ENCODE results near the gene GSAP. TPM values are rescaled to one million over a fixed set of nuclear protein-coding genes. Genes with fewer than 3 reads are reported as not detected.
A peak's percentile ranks its signal among the peaks of the same experiment; 100 is the strongest.

The GSAP gene
- total RNA-seq, 1 experiment from 2014 or later, result 6.5 TPM

DNA sequence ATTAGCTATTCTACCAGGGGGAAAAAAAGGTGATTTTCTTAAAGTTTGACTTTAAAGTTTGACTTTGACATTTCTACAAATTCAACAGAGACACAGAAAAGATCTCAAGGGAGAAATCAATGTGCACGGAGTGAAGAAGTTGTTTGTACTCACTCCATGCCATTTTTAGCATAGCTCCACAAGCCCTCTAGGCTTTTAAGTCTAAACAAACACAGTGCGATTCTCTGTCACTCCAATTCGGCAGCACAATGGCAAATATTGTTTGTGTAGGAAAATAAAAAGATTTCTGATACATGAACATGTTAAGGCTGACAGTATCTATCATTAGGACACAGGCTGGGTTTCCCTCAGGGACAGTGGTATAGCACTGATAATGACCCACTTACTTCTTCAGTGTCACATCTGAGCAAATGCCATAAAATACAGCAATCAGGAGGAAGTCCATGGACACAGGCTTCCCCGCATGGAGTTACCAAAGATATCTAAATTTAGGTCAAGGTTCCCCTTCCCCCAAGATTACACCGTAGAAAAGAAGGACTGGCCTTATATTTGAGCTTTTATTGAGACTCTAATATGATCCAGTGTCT lies 28.0 kb downstream of the GSAP start:
- DNase-seq (no peak), ATAC-seq (no peak)
- H3K27ac ChIP-seq (ENCODE audit: low read length), result no peak overlapping the region
- TF ChIP-seq EZH2phosphoT487 (IDR thresholded peaks at IDR 0.05; ENCODE audit: borderline replicate concordance, low read length) (no peak), EZH2 (IDR thresholded peaks at IDR 0.05; ENCODE audit: low read length, unreplicated experiment) (no peak)
- TF ChIP-seq, protein P1, sequence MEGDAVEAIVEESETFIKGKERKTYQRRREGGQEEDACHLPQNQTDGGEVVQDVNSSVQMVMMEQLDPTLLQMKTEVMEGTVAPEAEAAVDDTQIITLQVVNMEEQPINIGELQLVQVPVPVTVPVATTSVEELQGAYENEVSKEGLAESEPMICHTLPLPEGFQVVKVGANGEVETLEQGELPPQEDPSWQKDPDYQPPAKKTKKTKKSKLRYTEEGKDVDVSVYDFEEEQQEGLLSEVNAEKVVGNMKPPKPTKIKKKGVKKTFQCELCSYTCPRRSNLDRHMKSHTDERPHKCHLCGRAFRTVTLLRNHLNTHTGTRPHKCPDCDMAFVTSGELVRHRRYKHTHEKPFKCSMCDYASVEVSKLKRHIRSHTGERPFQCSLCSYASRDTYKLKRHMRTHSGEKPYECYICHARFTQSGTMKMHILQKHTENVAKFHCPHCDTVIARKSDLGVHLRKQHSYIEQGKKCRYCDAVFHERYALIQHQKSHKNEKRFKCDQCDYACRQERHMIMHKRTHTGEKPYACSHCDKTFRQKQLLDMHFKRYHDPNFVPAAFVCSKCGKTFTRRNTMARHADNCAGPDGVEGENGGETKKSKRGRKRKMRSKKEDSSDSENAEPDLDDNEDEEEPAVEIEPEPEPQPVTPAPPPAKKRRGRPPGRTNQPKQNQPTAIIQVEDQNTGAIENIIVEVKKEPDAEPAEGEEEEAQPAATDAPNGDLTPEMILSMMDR (conservative IDR thresholded peaks at IDR 0.05; ENCODE audit: low read depth, low read length), result no peak
- POLR2A ChIA-PET (ENCODE audit: unreplicated experiment), result interaction anchor here (0.6 kb wide), 1 partner anchor 27 kb away, joined by 3 read pairs; no protein-coding TSS in a partner anchor
- H3K36me3 ChIP-seq (ENCODE audit: low read depth, low read length), result no peaks in the 10 kb centered on the region
- H4K20me1 ChIP-seq (ENCODE audit: low read length), result no peaks in the 10 kb centered on the region
- H3K9ac ChIP-seq (ENCODE audit: low read length), result no peak overlapping the region
- no peaks in the 10 kb centered on the region for H3K27me3 ChIP-seq (ENCODE audit: low read length)
- peaks cover 10% of the 10 kb centered on the region for H3K4me1 ChIP-seq (ENCODE audit: insufficient read depth, low read length)
- H3K4me3 ChIP-seq (ENCODE audit: low read length), result no peak overlapping the region
- H3K4me2 ChIP-seq (ENCODE audit: low read length), result no peak overlapping the region
- intact Hi-C loops (cut with micrococcal nuclease), result no loop called here
- H3K79me2 ChIP-seq (ENCODE audit: low read length), result no peaks in the 10 kb centered on the region
- CTCF ChIA-PET, result no interaction called here
- H3K9me3 ChIP-seq (ENCODE audit: low read length), result no peaks in the 10 kb centered on the region
- H3F3A ChIP-seq (ENCODE audit: low read length, unreplicated experiment), result no peaks in the 10 kb centered on the region
- BruUV-seq (replicated peaks), result no TSS peak
- no peak overlapping the region for H2AFZ ChIP-seq (ENCODE audit: low read length)
- no peaks in the 10 kb centered on the region for H3K9me2 ChIP-seq (replicated peaks; ENCODE audit: low read length)

DNA sequence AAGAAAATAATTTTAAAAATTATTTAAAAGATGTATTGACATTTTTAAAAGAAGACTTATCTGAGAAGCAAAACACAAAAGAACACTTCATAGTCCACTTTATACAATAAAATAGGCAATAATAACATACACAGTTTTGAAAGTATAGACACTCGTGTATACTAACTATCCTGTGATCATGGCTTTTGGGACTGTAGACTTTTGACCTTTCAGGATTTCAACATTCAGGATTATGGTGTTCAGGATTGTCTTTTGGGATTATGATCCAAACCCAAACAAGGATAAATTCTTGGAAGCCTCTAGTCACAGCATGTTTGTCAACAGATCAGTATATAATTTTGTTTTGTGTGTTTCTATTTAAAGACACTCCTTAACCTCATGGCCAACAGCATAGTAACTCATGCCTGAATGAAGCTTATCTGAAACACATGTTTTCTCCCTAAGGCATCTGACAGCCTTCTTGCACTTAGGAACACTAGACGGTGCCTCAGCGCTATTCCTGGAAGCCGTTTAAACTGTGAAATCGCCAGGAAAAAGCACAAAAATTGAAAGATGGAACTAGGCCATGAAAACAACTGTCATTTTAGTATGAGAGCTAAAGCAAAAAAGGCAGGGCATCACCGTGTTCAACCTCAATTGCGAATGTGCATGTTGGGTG lies 29.9 kb downstream of the GSAP start:
- no peaks in the 10 kb centered on the region for H3F3A ChIP-seq (ENCODE audit: low read length, unreplicated experiment)
- intact Hi-C loops (cut with micrococcal nuclease), result no loop called here
- ChIA-PET POLR2A (ENCODE audit: unreplicated experiment) (no interaction called here), CTCF (no interaction called here)
- no peak overlapping the region for H3K4me3 ChIP-seq (ENCODE audit: low read length)
- H3K27ac ChIP-seq (ENCODE audit: low read length), result no peak overlapping the region
- no peak for DNase-seq
- H4K20me1 ChIP-seq (ENCODE audit: low read length), result no peaks in the 10 kb centered on the region
- no peak for ATAC-seq
- no peaks in the 10 kb centered on the region for H3K9me2 ChIP-seq (replicated peaks; ENCODE audit: low read length)
- TF ChIP-seq, protein P1 (conservative IDR thresholded peaks at IDR 0.05; ENCODE audit: low read depth, low read length), result no peak
- no peak for TF ChIP-seq EZH2phosphoT487 (IDR thresholded peaks at IDR 0.05; ENCODE audit: borderline replicate concordance, low read length)
- no peak for TF ChIP-seq EZH2 (IDR thresholded peaks at IDR 0.05; ENCODE audit: low read length, unreplicated experiment)
- H3K9me3 ChIP-seq (ENCODE audit: low read length), result no peaks in the 10 kb centered on the region
- no peaks in the 10 kb centered on the region for H3K36me3 ChIP-seq (ENCODE audit: low read depth, low read length)
- H3K27me3 ChIP-seq (ENCODE audit: low read length), result no peaks in the 10 kb centered on the region
- H2AFZ ChIP-seq (ENCODE audit: low read length), result no peak overlapping the region
- no peaks in the 10 kb centered on the region for H3K79me2 ChIP-seq (ENCODE audit: low read length)
- no TSS peak for BruUV-seq (replicated peaks)
- no peak overlapping the region for H3K9ac ChIP-seq (ENCODE audit: low read length)
- no peak overlapping the region for H3K4me2 ChIP-seq (ENCODE audit: low read length)
- H3K4me1 ChIP-seq (ENCODE audit: insufficient read depth, low read length), result no peaks in the 10 kb centered on the region

DNA sequence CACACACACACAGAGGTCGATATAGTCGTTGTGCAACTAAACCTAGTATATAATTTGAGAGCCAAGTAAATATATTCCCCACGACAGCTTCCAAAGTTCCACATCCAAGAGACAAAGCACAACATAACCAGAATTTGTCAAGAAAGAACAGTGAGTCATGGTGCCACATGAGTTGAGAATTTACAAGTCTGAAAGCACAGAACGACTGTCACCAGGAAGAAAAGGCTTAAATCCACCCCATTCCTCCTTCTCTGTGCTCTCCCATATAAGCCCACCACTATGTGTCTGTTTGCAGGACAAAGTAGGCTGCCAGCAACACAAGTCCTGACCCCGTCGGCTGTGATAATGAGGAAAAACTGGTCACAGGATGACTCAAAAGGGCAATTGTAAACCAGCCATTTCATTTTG lies 32.8 kb downstream of the GSAP start:
- ATAC-seq (no peak), DNase-seq (peak; percentile 13)
- Histone ChIP-seq H3K4me3 (ENCODE audit: low read length) (no peak overlapping the region), H3K79me2 (ENCODE audit: low read length) (no peaks in the 10 kb centered on the region), H3K4me1 (ENCODE audit: insufficient read depth, low read length) (no peaks in the 10 kb centered on the region), H3K27ac (ENCODE audit: low read length) (no peak overlapping the region), H3K9me3 (ENCODE audit: low read length) (no peaks in the 10 kb centered on the region), H3K9me2 (replicated peaks; ENCODE audit: low read length) (no peaks in the 10 kb centered on the region), H3K9ac (ENCODE audit: low read length) (no peak overlapping the region), H3K4me2 (ENCODE audit: low read length) (no peak overlapping the region), H4K20me1 (ENCODE audit: low read length) (no peaks in the 10 kb centered on the region), H3F3A (ENCODE audit: low read length, unreplicated experiment) (no peaks in the 10 kb centered on the region), H3K27me3 (ENCODE audit: low read length) (no peaks in the 10 kb centered on the region), H2AFZ (ENCODE audit: low read length) (no peak overlapping the region), H3K36me3 (ENCODE audit: low read depth, low read length) (no peaks in the 10 kb centered on the region)
- ChIA-PET POLR2A (ENCODE audit: unreplicated experiment) (no interaction called here), CTCF (no interaction called here)
- TF ChIP-seq EZH2phosphoT487 (IDR thresholded peaks at IDR 0.05; ENCODE audit: borderline replicate concordance, low read length) (no peak), EZH2 (IDR thresholded peaks at IDR 0.05; ENCODE audit: low read length, unreplicated experiment) (no peak)
- TF ChIP-seq, protein P1 (conservative IDR thresholded peaks at IDR 0.05; ENCODE audit: low read depth, low read length), result no peak
- no TSS peak for BruUV-seq (replicated peaks)
- intact Hi-C loops (cut with micrococcal nuclease), result no loop called here
